Progenitor cell of endocrine pancreas (in vitro differentiated cells): ENCODE data around the gene PRKCE. TPM values are rescaled to one million over a fixed set of nuclear protein-coding genes. Genes with fewer than 3 reads are reported as not detected.

Experiments
- DNase-seq: peaks from one replicate; pipeline ENCODE4 v3.0.0; 2021; ENCODE audit warnings: low spot score; ENCODE audit not compliant: unreplicated experiment
- H3K27ac Mint-ChIP-seq: 2 replicates; pipeline ENCODE4 v1.8.0; 2021; ENCODE audit warnings: mild to moderate bottlenecking, moderate library complexity, mixed read lengths
- H3K27me3 Mint-ChIP-seq: 2 replicates; pipeline ENCODE4 v1.8.0; 2021; ENCODE audit warnings: mixed read lengths
- H3K36me3 Mint-ChIP-seq: 2 replicates; pipeline ENCODE4 v1.8.0; 2022; ENCODE audit warnings: mixed read lengths; ENCODE audit not compliant: insufficient read depth
- H3K4me1 Mint-ChIP-seq: 2 replicates; pipeline ENCODE4 v1.8.0; 2021; ENCODE audit warnings: low read depth, mixed read lengths
- H3K4me3 Mint-ChIP-seq: 2 replicates; pipeline ENCODE4 v1.8.0; 2021; ENCODE audit warnings: low read depth, mild to moderate bottlenecking, moderate library complexity, mixed read lengths
- H3K9me3 Mint-ChIP-seq: 2 replicates; pipeline ENCODE4 v1.8.0; 2021; ENCODE audit warnings: low read depth, mixed read lengths
- total RNA-seq: library from RNA; stranded (reverse); gene quantifications from 2 replicates; pipeline ENCODE4 v1.2.1, GENCODE V29; 2021
- TF ChIP-seq, protein P1 (sequence below): fragments of 200-600 bp; sonication (generic); IDR thresholded peaks from one replicate; pipeline ENCODE4 v1.5.0; 2021; ENCODE audit warnings: antibody characterized with exemption, mild to moderate bottlenecking; ENCODE audit not compliant: unreplicated experiment

PRKCE gene
- total RNA-seq, 1 donor from 2014 or later, result 4.2 TPM

DNA sequence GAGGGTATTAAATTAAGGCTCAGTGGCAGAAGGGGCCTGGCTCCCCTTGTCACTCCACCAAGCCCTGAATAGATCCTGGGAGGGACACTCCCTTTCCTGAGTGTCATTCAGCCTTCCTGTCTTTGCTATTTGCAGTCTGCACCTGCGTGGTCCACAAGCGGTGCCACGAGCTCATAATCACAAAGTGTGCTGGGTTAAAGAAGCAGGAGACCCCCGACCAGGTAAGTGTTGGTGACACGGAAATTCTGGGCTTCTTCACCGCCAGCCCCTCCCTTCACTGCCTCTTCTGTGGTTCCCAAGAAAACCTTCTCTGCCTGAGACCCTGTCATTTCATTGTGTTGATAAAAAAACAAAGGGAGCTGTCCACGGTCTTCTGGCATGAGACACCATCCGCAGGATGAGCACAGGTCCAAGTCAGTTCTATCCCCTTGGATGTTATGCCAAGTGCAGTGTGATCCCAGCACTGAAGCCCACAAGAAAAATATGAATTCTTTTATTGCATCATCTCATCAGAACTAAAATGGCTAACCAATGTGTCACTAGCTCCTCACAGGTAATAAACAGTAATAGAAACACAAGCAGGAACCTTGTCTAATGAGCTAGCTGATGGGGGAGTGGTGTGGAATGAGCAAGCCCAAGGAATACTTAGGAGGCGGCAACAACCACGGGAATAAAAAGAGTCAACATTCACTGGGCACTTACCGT, 328.8 kb downstream of the PRKCE start:
- no peak overlapping the region for H3K27ac Mint-ChIP-seq
- DNase-seq, result no peak
- TF ChIP-seq, protein P1, sequence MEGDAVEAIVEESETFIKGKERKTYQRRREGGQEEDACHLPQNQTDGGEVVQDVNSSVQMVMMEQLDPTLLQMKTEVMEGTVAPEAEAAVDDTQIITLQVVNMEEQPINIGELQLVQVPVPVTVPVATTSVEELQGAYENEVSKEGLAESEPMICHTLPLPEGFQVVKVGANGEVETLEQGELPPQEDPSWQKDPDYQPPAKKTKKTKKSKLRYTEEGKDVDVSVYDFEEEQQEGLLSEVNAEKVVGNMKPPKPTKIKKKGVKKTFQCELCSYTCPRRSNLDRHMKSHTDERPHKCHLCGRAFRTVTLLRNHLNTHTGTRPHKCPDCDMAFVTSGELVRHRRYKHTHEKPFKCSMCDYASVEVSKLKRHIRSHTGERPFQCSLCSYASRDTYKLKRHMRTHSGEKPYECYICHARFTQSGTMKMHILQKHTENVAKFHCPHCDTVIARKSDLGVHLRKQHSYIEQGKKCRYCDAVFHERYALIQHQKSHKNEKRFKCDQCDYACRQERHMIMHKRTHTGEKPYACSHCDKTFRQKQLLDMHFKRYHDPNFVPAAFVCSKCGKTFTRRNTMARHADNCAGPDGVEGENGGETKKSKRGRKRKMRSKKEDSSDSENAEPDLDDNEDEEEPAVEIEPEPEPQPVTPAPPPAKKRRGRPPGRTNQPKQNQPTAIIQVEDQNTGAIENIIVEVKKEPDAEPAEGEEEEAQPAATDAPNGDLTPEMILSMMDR, result no peak
- H3K9me3 Mint-ChIP-seq, result no peaks in the 10 kb centered on the region
- H3K4me3 Mint-ChIP-seq, result no peak overlapping the region
- H3K4me1 Mint-ChIP-seq, result no peaks in the 10 kb centered on the region
- peaks cover 17% of the 10 kb centered on the region for H3K27me3 Mint-ChIP-seq
- H3K36me3 Mint-ChIP-seq, result no peaks in the 10 kb centered on the region

DNA sequence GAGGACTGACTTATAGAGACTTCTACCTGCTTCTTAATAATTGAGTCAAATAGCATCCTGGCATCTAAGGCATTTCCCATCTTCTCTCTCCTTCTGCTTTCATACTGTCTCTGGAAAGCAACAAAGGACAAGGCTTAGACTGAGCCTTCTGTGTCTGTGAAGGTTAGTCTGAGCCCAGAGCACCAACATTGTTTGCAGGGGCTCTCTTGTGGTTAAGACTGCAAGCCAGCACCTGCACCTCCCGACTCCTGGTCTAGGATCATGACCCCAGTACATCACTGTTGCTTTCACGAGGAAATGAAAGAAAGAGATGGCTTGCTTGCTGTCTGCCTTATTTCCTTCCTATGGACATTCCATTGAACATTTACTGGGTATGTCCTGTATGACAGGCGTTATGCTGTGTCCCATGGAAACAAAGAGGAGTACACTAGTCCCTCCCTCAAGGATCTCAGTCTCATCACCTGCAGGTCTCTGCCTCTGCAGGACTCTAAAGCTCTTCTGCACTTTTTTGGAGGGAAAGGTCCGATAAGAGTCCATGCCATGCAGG, 330.0 kb downstream of the PRKCE start:
- H3K4me3 Mint-ChIP-seq, result no peak overlapping the region
- H3K9me3 Mint-ChIP-seq, result no peaks in the 10 kb centered on the region
- H3K27me3 Mint-ChIP-seq, result peaks cover 27% of the 10 kb centered on the region
- peak overlapping the region; percentile 28 for H3K27ac Mint-ChIP-seq
- no peak for DNase-seq
- no peaks in the 10 kb centered on the region for H3K4me1 Mint-ChIP-seq
- no peaks in the 10 kb centered on the region for H3K36me3 Mint-ChIP-seq
- TF ChIP-seq, protein P1, result no peak

DNA sequence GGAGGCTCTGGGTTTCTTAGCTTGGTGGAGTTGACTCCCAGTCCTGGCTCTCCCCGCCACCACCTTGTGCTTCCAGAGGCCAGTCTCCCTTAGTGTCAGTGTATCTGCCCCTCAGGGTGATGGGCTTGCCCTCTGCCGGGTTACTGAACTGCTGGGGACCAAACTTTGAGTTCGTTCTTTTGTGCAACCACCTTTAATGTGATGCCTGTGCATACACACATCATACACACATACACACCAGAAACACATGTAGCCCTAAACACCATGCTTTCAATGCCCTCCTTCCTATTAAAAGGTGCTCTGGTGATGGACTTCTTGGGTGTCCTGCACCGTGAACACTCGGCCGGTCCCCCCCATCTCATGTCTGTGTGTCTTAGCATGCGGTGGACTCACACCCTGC, 330.6 kb downstream of the PRKCE start:
- H3K36me3 Mint-ChIP-seq, result no peaks in the 10 kb centered on the region
- DNase-seq, result no peak

DNA sequence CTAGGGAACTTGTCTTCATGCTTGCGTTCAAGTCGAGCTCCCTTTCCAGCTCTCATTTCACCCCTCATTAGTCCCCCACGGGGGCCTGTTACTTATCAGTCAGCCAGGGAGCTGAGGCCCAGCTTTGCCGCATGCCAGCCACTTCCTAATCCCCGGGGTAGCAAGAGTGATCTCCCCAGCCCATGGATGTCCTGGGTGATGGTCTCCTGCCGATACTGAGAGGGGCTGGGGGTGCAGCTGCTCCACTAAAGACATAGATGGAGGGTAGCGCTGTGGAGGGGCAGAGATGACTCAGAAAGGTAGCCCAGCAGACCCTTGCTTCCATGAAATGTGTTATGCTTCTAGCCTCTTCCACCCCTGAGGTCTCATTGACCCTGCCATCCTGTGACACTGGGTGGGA, 331.7 kb downstream of the PRKCE start:
- H3K27ac Mint-ChIP-seq, result no peak overlapping the region
- H3K4me1 Mint-ChIP-seq, result no peaks in the 10 kb centered on the region
- no peaks in the 10 kb centered on the region for H3K9me3 Mint-ChIP-seq
- no peak overlapping the region for H3K4me3 Mint-ChIP-seq
- TF ChIP-seq, protein P1, result no peak
- H3K36me3 Mint-ChIP-seq, result no peaks in the 10 kb centered on the region
- no peak for DNase-seq
- H3K27me3 Mint-ChIP-seq, result peaks cover 28% of the 10 kb centered on the region

More for the DNA sequence above, 330.6 kb downstream of the PRKCE start:
- Mint-ChIP-seq H3K27ac (no peak overlapping the region), H3K4me1 (no peaks in the 10 kb centered on the region), H3K27me3 (peaks cover 28% of the 10 kb centered on the region), H3K9me3 (no peaks in the 10 kb centered on the region), H3K4me3 (no peak overlapping the region)
- TF ChIP-seq, protein P1, result no peak

DNA sequence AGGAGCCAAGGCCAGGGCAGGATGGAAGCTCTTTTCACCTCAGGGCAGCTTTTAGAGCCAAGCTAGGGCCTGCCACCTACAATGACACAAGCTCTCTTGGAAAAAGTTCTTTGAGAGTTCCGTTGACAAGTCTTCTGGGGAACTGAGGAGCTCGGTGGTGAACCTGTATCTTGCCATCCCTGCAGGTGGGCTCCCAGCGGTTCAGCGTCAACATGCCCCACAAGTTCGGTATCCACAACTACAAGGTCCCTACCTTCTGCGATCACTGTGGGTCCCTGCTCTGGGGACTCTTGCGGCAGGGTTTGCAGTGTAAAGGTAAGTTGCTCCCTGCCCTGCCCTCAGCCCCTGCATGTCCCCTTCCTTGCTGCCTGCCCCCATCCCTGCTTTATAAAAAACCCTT, 332.9 kb downstream of the PRKCE start:
- DNase-seq, result no peak
- TF ChIP-seq, protein P1, result no peak
- Mint-ChIP-seq H3K4me3 (no peak overlapping the region), H3K27me3 (peaks cover 29% of the 10 kb centered on the region), H3K4me1 (no peaks in the 10 kb centered on the region), H3K36me3 (no peaks in the 10 kb centered on the region), H3K27ac (no peak overlapping the region), H3K9me3 (no peaks in the 10 kb centered on the region)
